HL-60 (cell line): ENCODE data around the gene NIF3L1.

Source experiments
- DNase-seq, 2 experiments: peaks; one replicate each; pipeline ENCODE4 v3.0.0-alpha.2; 2010 to 2020; ENCODE audit warnings: low read depth in 1 of 2, low spot score in 1 of 2
- H3K27ac ChIP-seq: fragments of 250-450 bp; sonication (Bioruptor Pico); replicated peaks from 2 replicates; pipeline ENCODE4 v1.5.1; 2020; ENCODE audit warnings: mild to moderate bottlenecking, moderate library complexity
- H3K27me3 ChIP-seq: fragments of 250-450 bp; sonication (Bioruptor Pico); 2 replicates; pipeline ENCODE4 v1.5.1; 2021; ENCODE audit warnings: mild to moderate bottlenecking, moderate library complexity; ENCODE audit not compliant: insufficient read depth, poor library complexity, severe bottlenecking
- H3K4me3 ChIP-seq: replicated peaks from 2 replicates; pipeline ENCODE4 v1.5.1; 2011; ENCODE audit warnings: mild to moderate bottlenecking, control low read depth, low read length; ENCODE audit not compliant: insufficient read depth
- GABPA ChIP-seq: IDR thresholded peaks from 2 replicates; pipeline ENCODE4 v1.6.1; 2012; ENCODE audit warnings: low read depth
- POLR2AphosphoS5 ChIP-seq: IDR thresholded peaks from 2 replicates; pipeline ENCODE4 v1.6.1; 2012; ENCODE audit warnings: low read depth
- REST ChIP-seq: IDR thresholded peaks from 2 replicates; pipeline ENCODE4 v1.6.1; 2012; ENCODE audit warnings: low read depth; ENCODE audit not compliant: insufficient replicate concordance
- SPI1 ChIP-seq: IDR thresholded peaks from 2 replicates; pipeline ENCODE4 v1.6.1; 2012; ENCODE audit warnings: low read depth, mild to moderate bottlenecking, borderline replicate concordance
- TF ChIP-seq, protein P1 (sequence below): IDR thresholded peaks from one replicate; pipeline ENCODE4 v1.5.1; 2011; ENCODE audit warnings: low read length, control low read depth, inconsistent platforms; ENCODE audit not compliant: insufficient read depth

Gene NIF3L1

DNA sequence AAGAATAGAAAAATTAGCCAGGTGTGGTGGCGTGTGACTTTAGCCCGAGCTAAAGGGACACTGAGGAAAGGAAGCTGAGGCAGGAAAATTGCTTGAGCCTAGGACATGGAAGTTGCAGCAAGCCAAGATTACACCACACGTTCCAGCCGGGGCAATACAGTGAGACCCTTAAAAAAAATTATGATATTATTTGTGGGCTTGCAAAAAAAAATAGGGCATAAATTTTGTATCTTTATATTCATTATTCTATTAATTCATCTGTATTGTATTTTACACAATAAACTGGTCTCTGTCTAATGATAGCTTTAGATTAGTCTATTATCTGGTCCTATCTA, 56.2 kb downstream of the NIF3L1 start:
- TF ChIP-seq POLR2AphosphoS5 (no peak), REST (no peak), SPI1 (no peak)

GRCh38 chr2:200950378-200950777, 61.2 kb downstream of the NIF3L1 start:
- DNase-seq = no peak
- no peak overlapping the region for H3K27ac ChIP-seq
- H3K4me3 ChIP-seq = no peak overlapping the region
- H3K27me3 ChIP-seq = no peaks in the 10 kb centered on the region
- TF ChIP-seq, protein P1, sequence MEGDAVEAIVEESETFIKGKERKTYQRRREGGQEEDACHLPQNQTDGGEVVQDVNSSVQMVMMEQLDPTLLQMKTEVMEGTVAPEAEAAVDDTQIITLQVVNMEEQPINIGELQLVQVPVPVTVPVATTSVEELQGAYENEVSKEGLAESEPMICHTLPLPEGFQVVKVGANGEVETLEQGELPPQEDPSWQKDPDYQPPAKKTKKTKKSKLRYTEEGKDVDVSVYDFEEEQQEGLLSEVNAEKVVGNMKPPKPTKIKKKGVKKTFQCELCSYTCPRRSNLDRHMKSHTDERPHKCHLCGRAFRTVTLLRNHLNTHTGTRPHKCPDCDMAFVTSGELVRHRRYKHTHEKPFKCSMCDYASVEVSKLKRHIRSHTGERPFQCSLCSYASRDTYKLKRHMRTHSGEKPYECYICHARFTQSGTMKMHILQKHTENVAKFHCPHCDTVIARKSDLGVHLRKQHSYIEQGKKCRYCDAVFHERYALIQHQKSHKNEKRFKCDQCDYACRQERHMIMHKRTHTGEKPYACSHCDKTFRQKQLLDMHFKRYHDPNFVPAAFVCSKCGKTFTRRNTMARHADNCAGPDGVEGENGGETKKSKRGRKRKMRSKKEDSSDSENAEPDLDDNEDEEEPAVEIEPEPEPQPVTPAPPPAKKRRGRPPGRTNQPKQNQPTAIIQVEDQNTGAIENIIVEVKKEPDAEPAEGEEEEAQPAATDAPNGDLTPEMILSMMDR = no peak
- TF ChIP-seq SPI1 (no peak), GABPA (no peak), POLR2AphosphoS5 (no peak), REST (no peak)

More for the DNA sequence above, 56.2 kb downstream of the NIF3L1 start:
- Histone ChIP-seq H3K4me3 (no peak overlapping the region), H3K27ac (no peak overlapping the region), H3K27me3 (no peaks in the 10 kb centered on the region)
- DNase-seq = no peak
